Right lobe of liver (tissue), 6 donors: ENCODE results near the gene OR2G2. TPM values are rescaled to one million over a fixed set of nuclear protein-coding genes. Genes with fewer than 3 reads are reported as not detected.

Experiments
- ATAC-seq, 4 donors: fragments of 200-7000 bp; cut with Tn5 transposase; one replicate each; pipeline ENCODE4 v1.9.1; 2020; ENCODE audit warnings: mild to moderate bottlenecking in 4 of 4, moderate library complexity in 4 of 4
- DNase-seq, 3 donors: peaks; one replicate each; pipeline ENCODE4 v3.0.0-alpha.2; 2020
- H3K27ac ChIP-seq, 3 donors: fragments of 200-600 bp; one replicate each; pipeline ENCODE4 v1.8.0; 2022
- H3K27me3 ChIP-seq, 2 donors: fragments of 200-600 bp; one replicate each; pipeline ENCODE4 v1.8.0; 2022
- H3K36me3 ChIP-seq, 4 donors: fragments of 200-600 bp; sonication (generic) in 1 of 4; one replicate each; pipeline versions ENCODE4 v1.5.1 to v1.8.0; 2017 to 2022; ENCODE audit warnings: control low read depth in 1 of 4
- H3K4me1 ChIP-seq, 4 donors: fragments of 200-600 bp; sonication (generic) in 1 of 4; one replicate each; pipeline versions ENCODE4 v1.5.1 to v1.8.0; 2017 to 2022; ENCODE audit warnings: control low read depth in 1 of 4
- H3K4me3 ChIP-seq, 3 donors: fragments of 200-600 bp; one replicate each; pipeline ENCODE4 v1.8.0; 2022
- H3K9me3 ChIP-seq, 4 donors: fragments of 200-600 bp; sonication (generic) in 1 of 4; one replicate each; pipeline versions ENCODE4 v1.5.1 to v1.8.0; 2017 to 2022; ENCODE audit warnings: control low read depth in 1 of 4
- CTCF ChIP-seq, 4 donors: fragments of 200-600 bp in 3 of 4; fragments of 450-650 bp in 1 of 4; IDR thresholded peaks; one replicate each; pipeline versions ENCODE4 v1.5.1 to v1.8.0; 2016 to 2022; ENCODE audit warnings: antibody characterized with exemption in 4 of 4, mild to moderate bottlenecking in 2 of 4
- POLR2A ChIP-seq: fragments of 450-650 bp; IDR thresholded peaks from one replicate; pipeline ENCODE4 v1.6.1; 2017; ENCODE audit warnings: antibody characterized with exemption, mild to moderate bottlenecking
- WGBS: methylation state at CpG from one replicate; pipeline ENCODE4 v1.1.6; 2018; ENCODE audit warnings: low coverage, low lambda C conversion rate; ENCODE audit not compliant: insufficient coverage; ENCODE audit errors: missing lambda C conversion rate; 5-methylcytosine and 5-hydroxymethylcytosine counted together
- intact Hi-C, 2 donors: fragments of 100-400 bp; cut with DNase I; formaldehyde crosslinking; loops; one replicate each; pipeline versions ENCODE4 v1.11.2 to v1.14.1; 2022
- long read RNA-seq: library from polyadenylated mRNA; unstranded; transcript quantifications from one replicate; pipeline ENCODE4 v2.0.0, GENCODE V29; 2019
- total RNA-seq, 6 experiments: library from RNA; depleted of rRNA in 2 of 6; stranded (reverse); fragments of >200 nt in 2 of 6; fragmentation: NEBNext Ultra II Directional in 3 of 6; extraction: Animal tissue kit (Norgen Biotek cat#: 25700) in 3 of 6; gene quantifications; one replicate each; pipeline versions ENCODE4 v1.1.0 to v1.2.4, GENCODE V29; 2016 to 2023
- donor health status: DM: no; HTN: yes; CAD: no.
- donor health status: DM: no; HTN: no; CAD: no.
- donor health status: DM: no; HTN: no; CAD: no.
- donor health status: DM: no; HTN: yes; CAD: no.
- donor health status: DM: no; HTN: yes; CAD: no.

Gene OR2G2, protein sequence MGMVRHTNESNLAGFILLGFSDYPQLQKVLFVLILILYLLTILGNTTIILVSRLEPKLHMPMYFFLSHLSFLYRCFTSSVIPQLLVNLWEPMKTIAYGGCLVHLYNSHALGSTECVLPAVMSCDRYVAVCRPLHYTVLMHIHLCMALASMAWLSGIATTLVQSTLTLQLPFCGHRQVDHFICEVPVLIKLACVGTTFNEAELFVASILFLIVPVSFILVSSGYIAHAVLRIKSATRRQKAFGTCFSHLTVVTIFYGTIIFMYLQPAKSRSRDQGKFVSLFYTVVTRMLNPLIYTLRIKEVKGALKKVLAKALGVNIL
- total RNA-seq, result not detected
- long read RNA-seq, result 0 reads

- DNase-seq, result no peak
- 53% methylated on average over 2 of the region's 2 CpGs for WGBS
- Histone ChIP-seq H3K27ac (no peak within 1 kb of the TSS), H3K27me3 (no peaks in the 10 kb centered on the region), H3K4me1 (no peaks in the 10 kb centered on the region), H3K4me3 (no peak within 1 kb of the TSS), H3K36me3 (no peaks in the 10 kb centered on the region), H3K9me3 (no peaks in the 10 kb centered on the region)
- ATAC-seq, result no peak
- intact Hi-C loops, result no loop called here
- TF ChIP-seq CTCF (IDR thresholded peaks at IDR 0.05) (no peak), POLR2A (no peak)
Observed at GRCh38 chr1:247588060-247588459, at the start of gene OR2G2. TSS of gene OR2G2 (plus strand) at chr1:247588360. CDS start at chr1:247588360, 0 bp downstream.

DNA sequence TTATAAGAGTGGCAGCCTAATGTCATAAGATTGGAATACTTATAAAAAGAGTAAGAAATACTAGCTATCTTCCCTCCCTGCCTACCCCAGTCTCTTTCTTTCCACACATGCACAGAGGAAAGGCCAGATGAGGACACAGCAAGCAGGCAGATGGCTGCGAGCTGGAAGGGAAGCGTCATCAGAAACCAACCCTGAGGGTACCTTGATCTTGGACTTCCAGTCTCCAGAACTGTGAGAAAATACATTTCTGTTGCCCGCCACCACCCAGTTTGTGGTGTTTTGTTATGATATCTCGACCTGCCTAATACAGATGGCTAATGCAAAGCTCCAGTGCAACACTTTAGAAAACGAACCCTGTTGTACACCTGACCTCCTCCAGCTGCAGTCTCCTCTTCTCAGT lies 49.6 kb upstream of the OR2G2 start:
- intact Hi-C loops, result no loop called here
- Histone ChIP-seq H3K27me3 (no peaks in the 10 kb centered on the region), H3K9me3 (no peaks in the 10 kb centered on the region), H3K36me3 (no peaks in the 10 kb centered on the region), H3K27ac (no peak overlapping the region), H3K4me3 (no peak overlapping the region), H3K4me1 (no peaks in the 10 kb centered on the region)
- WGBS, result 51% methylated on average over 5 of the region's 5 CpGs
- no peak for ATAC-seq
- DNase-seq, result no peak
- TF ChIP-seq CTCF (IDR thresholded peaks at IDR 0.05) (no peak), POLR2A (no peak)

GRCh38 chr1:247539215-247539614 lies 48.9 kb upstream of the OR2G2 start:
- DNase-seq (no peak), ATAC-seq (no peak)
- H3K9me3 ChIP-seq, result no peaks in the 10 kb centered on the region
- no peaks in the 10 kb centered on the region for H3K27me3 ChIP-seq
- TF ChIP-seq POLR2A (no peak), CTCF (IDR thresholded peaks at IDR 0.05) (no peak)
- H3K4me3 ChIP-seq, result no peak overlapping the region
- H3K27ac ChIP-seq, result no peak overlapping the region
- intact Hi-C loops, result no loop called here
- no peaks in the 10 kb centered on the region for H3K4me1 ChIP-seq
- WGBS, result 50% methylated on average over 6 of the region's 6 CpGs
- H3K36me3 ChIP-seq, result no peaks in the 10 kb centered on the region

DNA sequence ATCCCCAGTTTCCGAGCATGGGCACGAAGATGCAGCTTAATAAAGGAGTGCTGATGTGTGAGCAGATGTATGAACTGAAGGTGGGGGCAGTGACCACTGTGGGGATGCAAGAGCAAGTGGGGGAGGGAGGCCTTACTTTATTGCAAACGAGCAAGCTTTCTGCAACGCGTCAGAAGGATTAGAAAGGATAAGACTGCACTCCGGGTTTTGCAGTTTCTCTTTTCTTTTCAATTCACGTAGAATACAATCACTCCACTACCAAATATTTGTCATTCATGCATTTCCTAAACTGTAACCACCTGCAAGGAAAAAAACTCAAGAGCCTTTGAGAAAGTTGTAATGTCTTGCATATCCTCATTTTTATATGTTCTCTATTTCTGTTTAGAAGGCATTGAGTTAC lies 47.6 kb upstream of the OR2G2 start:
- Histone ChIP-seq H3K27me3 (no peaks in the 10 kb centered on the region), H3K27ac (no peak overlapping the region), H3K4me3 (no peak overlapping the region), H3K36me3 (no peaks in the 10 kb centered on the region), H3K4me1 (no peaks in the 10 kb centered on the region), H3K9me3 (no peaks in the 10 kb centered on the region)
- TF ChIP-seq CTCF (IDR thresholded peaks at IDR 0.05), result no peak
- no peak for TF ChIP-seq POLR2A
- DNase-seq (no peak), ATAC-seq (no peak)
- WGBS, result 36% methylated on average over 7 of the region's 7 CpGs
- intact Hi-C loops, result no loop called here
